ENCODE measurements around the gene CASP12. TPM values are rescaled to one million over a fixed set of nuclear protein-coding genes. Genes with fewer than 3 reads are reported as not detected.

The CASP12 gene
- total and polyA plus RNA-seq, 4 donors: 0.17 TPM; not detected in 3

- TF ChIP-seq SP1 (IDR thresholded peaks at IDR 0.05): no peak
Observed at GRCh38 chr11:104872393-104872792, 25.9 kb downstream of the CASP12 start (continued).

- no peaks in the 10 kb centered on the region for H3K27me3 ChIP-seq (ENCODE audit: control insufficient read depth in 4 of 4, insufficient read depth in 4 of 4, low read length in 3 of 4)
- TF ChIP-seq, protein P1, sequence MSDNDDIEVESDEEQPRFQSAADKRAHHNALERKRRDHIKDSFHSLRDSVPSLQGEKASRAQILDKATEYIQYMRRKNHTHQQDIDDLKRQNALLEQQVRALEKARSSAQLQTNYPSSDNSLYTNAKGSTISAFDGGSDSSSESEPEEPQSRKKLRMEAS (IDR thresholded peaks at IDR 0.05): no peak
- TF ChIP-seq HNF4A (conservative IDR thresholded peaks at IDR 0.05) (no peak), SP1 (IDR thresholded peaks at IDR 0.05) (no peak), HNF4G (IDR thresholded peaks at IDR 0.05) (no peak), YY1 (IDR thresholded peaks at IDR 0.05) (no peak), JUND (IDR thresholded peaks at IDR 0.05) (no peak), GABPA (IDR thresholded peaks at IDR 0.05 in 1 of 2, conservative IDR thresholded peaks at IDR 0.05 in 1 of 2) (no peak), CTCF (IDR thresholded peaks at IDR 0.05; ENCODE audit: low read depth, low read length, missing input control) (no peak)
- TF ChIP-seq, protein P2, sequence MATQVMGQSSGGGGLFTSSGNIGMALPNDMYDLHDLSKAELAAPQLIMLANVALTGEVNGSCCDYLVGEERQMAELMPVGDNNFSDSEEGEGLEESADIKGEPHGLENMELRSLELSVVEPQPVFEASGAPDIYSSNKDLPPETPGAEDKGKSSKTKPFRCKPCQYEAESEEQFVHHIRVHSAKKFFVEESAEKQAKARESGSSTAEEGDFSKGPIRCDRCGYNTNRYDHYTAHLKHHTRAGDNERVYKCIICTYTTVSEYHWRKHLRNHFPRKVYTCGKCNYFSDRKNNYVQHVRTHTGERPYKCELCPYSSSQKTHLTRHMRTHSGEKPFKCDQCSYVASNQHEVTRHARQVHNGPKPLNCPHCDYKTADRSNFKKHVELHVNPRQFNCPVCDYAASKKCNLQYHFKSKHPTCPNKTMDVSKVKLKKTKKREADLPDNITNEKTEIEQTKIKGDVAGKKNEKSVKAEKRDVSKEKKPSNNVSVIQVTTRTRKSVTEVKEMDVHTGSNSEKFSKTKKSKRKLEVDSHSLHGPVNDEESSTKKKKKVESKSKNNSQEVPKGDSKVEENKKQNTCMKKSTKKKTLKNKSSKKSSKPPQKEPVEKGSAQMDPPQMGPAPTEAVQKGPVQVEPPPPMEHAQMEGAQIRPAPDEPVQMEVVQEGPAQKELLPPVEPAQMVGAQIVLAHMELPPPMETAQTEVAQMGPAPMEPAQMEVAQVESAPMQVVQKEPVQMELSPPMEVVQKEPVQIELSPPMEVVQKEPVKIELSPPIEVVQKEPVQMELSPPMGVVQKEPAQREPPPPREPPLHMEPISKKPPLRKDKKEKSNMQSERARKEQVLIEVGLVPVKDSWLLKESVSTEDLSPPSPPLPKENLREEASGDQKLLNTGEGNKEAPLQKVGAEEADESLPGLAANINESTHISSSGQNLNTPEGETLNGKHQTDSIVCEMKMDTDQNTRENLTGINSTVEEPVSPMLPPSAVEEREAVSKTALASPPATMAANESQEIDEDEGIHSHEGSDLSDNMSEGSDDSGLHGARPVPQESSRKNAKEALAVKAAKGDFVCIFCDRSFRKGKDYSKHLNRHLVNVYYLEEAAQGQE (IDR thresholded peaks at IDR 0.05): no peak
- no peak overlapping the region for H3K4me3 ChIP-seq (ENCODE audit: low read depth in 1 of 3, low read length in 3 of 3)
- H3K9me3 ChIP-seq (ENCODE audit: control insufficient read depth in 4 of 4, low read length in 3 of 4): no peaks in the 10 kb centered on the region
- no peak overlapping the region for H3K9ac ChIP-seq (ENCODE audit: low read depth in 1 of 2, low read length in 2 of 2)
- no peaks in the 10 kb centered on the region for H3K36me3 ChIP-seq (ENCODE audit: control insufficient read depth in 4 of 4, insufficient read depth in 3 of 4, low read depth in 1 of 4, low read length in 3 of 4)
- no peak overlapping the region for H3K27ac ChIP-seq (ENCODE audit: low read depth in 1 of 2, low read length in 2 of 2)
- DNase-seq (ENCODE audit: low spot score): no peak
- no peaks in the 10 kb centered on the region for H3K4me1 ChIP-seq (ENCODE audit: control insufficient read depth in 4 of 4, insufficient read depth in 4 of 4, low read length in 3 of 4)
Observed at GRCh38 chr11:104870910-104871309, 27.4 kb downstream of the CASP12 start.

GRCh38 chr11:104866815-104867214 is 31.4 kb downstream of the CASP12 start:
- Histone ChIP-seq H3K27me3 (ENCODE audit: control insufficient read depth in 4 of 4, insufficient read depth in 4 of 4, low read length in 3 of 4) (no peaks in the 10 kb centered on the region), H3K9ac (ENCODE audit: low read depth in 1 of 2, low read length in 2 of 2) (no peak overlapping the region), H3K9me3 (ENCODE audit: control insufficient read depth in 4 of 4, low read length in 3 of 4) (peaks cover 0 to 3% (median 0%) of the 10 kb centered on the region in 4 donors), H3K27ac (ENCODE audit: low read depth in 1 of 2, low read length in 2 of 2) (no peak overlapping the region), H3K4me1 (ENCODE audit: control insufficient read depth in 4 of 4, insufficient read depth in 4 of 4, low read length in 3 of 4) (no peaks in the 10 kb centered on the region), H3K36me3 (ENCODE audit: control insufficient read depth in 4 of 4, insufficient read depth in 3 of 4, low read depth in 1 of 4, low read length in 3 of 4) (no peaks in the 10 kb centered on the region), H3K4me3 (ENCODE audit: low read depth in 1 of 3, low read length in 3 of 3) (no peak overlapping the region)
- TF ChIP-seq SP1 (IDR thresholded peaks at IDR 0.05): no peak
- TF ChIP-seq RAD21 (IDR thresholded peaks at IDR 0.05): no peak
- TF ChIP-seq HNF4A (conservative IDR thresholded peaks at IDR 0.05): no peak
- TF ChIP-seq ZBTB33 (IDR thresholded peaks at IDR 0.05): no peak
- TF ChIP-seq RXRA (IDR thresholded peaks at IDR 0.05): no peak
- TF ChIP-seq, protein P3, sequence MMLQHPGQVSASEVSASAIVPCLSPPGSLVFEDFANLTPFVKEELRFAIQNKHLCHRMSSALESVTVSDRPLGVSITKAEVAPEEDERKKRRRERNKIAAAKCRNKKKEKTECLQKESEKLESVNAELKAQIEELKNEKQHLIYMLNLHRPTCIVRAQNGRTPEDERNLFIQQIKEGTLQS (IDR thresholded peaks at IDR 0.05): no peak
- TF ChIP-seq FOXA1 (IDR thresholded peaks at IDR 0.05): no peak
- TF ChIP-seq NR2F2 (IDR thresholded peaks at IDR 0.05): no peak
- no peak for TF ChIP-seq HNF4G (IDR thresholded peaks at IDR 0.05)
- no peak for DNase-seq (ENCODE audit: low spot score)
- 54% methylated on average over 2 of the region's 2 CpGs for WGBS

Data from liver (tissue), 9 donors.